ENCODE data around the gene NBAS. TPM values are rescaled to one million over a fixed set of nuclear protein-coding genes. Genes with fewer than 3 reads are reported as not detected.
"Not testable (repeated sequence)": the region's sequence is repeated elsewhere in the genome, so short reads cannot be mapped to it uniquely, and the experiment has no call there.

The NBAS gene
- total RNA-seq, 1 experiment from 2014 or later: 59.9 TPM

DNA sequence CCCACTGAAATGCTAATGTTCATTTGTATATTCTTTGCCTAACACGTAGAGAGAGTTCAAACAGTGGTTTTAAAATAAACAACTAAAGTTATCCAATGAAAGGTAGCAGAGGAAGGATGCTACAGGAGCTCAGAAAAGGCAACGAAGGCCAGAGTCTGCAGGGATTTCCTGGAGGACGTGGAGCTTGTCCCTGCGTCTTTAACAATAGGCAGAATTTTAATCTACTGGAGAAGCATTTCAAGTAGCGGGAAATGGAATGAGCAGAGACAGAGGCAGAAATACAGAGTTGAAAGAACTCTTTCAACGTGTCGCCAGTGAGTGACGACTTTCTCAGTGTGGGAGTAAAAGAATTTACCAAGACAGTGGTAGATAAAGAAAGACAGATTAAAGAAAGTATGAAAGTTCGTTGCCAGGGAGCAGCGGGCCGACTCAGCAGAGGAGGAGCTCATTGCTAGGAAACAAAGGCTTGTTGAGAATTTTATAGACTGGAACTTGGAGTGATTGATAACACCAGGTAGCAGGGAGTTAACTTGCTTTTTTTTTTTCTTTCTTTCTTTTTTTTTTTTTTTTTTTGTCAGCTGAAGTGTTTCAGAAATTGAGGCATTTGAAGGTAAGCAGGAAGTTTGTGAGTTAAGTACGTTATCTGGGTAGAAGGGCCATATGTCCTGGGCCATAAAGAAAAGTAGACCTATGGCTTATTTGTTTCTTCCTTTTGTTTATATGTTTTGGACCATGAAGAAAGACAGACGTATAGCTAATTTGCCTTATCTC lies 625 bp upstream of the NBAS start:
- no peak for DNase-seq (ENCODE audit: extremely low read depth, low read depth)

DNA sequence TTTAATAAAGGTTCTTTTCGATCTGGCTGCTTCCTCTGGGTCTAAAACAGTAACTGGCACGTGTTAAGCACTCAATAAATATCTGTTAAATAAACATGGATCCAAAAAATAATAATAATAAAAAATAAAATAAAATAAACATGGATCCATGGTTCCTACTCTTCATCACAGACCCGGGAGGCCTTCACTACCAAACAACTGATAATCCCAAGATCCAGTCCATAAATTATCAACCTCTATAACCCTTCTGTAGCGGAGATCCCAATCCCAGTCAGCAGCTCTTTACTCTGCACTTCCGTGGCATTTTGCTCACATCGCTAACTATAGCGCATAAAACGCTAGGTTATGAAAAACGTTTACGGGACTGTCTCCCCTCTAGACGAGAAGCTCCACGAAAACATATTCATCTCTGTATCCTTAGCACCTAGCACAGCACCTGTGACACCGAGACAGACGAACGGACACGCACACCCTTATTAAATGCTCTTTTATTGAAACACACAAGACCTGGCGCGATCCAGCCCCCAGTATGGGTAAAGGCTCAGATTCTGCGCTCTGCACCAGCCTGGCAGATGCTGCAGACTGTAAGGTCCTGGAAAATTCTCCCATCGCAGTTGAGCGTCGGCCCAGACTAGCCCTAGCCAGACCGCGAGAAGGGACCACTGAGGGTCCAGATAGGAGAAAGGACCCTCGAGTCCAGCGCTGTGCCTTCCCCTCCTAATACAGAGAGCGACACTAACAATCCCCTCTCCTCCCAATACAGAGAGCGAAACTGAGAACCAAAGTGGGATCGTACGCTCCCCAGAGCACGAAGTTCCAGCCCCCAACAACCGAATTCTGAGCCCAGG lies 770 bp downstream of the NBAS start:
- no peak for DNase-seq (ENCODE audit: extremely low read depth, low read depth)

DNA sequence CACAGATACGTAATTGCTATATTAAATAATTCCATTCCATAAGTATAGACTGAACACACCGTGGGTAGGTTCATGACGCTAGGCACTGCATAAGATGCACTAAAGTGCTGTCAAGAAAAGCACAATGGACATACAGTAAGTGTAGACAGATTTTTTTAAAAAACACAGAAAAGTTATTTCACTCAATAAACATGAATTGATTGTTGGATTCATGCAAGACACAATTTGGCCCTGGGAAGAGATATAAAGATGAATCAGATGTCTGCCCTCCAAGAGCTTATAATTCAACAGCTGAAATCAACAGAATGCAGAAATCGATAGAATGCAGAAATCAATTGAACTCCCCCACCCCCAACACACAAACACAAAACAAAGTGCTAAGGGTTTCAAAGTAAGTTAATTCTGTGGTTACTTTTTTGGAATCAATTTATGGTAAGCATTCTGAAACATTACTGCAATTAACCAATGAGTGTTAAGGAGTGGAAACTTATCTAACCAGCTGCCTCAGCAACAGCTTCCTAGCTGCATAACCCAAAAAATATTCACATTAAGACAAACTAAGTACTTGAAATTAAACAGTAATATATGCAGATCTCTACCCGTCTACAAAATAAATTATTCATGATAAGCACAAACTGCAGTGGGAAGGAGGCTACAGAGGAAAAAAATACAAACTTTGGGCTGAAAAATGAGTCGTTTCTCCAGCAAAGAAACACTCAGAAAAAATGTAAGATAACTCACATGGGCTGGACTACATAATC lies 1.6 kb downstream of the NBAS start:
- no peak for DNase-seq (ENCODE audit: extremely low read depth, low read depth)

DNA sequence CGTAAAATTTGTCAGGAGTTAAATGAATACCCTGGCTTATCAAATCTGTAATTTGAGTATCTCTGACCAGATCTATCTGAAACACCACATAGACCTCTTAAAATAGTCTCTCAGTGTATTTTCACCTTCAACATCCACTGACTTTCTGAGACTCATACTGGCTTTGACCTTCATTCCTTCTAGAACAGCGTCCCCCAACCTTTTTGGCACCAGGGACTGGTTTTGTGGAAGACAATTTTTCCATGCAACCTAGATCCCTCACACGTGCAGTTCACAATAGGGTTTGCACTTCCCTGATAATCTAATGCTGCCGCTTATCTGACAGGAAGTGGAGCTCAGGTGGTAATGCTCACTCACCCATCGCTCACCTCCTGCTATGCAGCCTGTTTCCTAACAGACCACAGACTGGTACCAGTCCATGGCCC lies 3.2 kb downstream of the NBAS start:
- no peak for DNase-seq (ENCODE audit: extremely low read depth, low read depth)

DNA sequence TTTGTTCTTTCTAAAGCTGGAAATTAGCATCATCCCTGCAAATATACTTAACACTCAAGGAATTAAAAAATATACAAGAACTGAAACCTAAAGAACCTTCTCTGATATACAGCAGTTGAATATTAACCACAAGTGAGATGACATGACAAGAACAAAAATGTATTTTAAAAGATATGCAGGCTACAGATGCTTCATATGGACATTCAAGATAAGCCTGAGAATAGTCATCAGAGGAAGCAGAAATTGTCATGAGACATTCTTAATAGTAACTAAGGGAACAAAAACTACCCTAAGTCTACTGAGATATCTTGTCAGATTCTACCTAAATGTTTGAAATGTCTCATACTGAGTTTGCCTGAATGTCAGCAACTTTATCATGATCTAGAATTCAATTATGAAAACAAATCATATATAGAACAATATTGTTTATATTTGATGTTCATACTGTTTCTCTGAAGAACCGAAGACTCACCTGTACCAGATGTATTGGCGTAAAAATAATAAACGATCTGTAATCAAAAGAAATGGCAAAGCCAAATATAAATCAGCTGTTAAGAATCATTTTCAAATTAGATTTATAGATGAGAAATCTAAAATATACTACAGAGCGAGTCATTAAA lies 4.7 kb downstream of the NBAS start:
- DNase-seq (ENCODE audit: extremely low read depth, low read depth): no peak

DNA sequence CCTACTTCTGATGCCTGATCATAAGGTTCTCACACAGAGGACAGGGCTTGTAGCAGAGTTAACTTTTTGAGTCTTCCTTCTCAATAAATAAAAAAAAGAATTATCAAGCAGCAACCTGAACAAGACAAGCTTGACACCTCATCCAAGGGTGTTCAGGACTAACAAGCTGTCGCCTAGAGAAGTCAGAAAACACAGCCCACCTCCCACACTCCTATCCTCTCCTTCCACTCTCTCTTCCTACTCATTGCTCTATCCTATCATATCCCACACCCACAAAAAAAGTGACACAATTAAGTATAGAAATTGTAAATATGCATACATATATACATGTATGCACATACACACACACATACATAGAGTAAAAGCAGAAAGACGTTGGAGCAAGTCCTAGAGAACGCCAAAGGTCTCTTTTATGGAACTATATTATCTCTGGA lies 5.4 kb downstream of the NBAS start:
- no peak for DNase-seq (ENCODE audit: extremely low read depth, low read depth)

DNA sequence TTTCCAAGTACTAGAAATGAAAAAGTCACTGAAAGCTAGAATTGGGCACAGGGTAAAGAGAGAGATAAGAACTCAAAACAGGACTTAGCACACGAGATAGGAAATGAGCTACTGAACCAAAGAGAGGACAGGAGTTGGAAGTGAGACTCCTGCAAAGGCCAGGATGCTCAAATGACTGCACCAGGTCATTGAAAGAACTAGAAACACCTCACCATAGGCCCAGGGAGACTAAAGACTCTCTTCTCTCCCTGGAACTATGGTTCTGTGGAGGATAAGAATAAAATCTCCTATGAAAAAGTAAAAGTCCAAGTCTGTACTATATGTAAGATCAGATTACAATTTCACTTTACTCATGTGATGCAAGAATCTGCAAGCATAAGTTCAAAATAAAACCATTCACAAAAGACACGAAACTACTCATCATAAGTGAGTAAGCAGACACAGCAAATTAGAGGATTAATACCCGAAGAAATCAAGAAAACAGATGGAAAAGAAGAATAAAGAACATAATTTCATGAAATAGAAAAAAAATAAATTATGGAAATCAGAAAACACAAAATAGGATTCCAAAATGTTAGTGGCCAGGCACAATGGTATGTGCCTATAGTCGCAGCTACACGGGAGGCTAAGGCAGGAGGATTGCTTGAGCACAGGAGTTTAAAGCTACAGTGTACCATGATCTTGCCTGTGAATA lies 6.5 kb downstream of the NBAS start:
- no peak for DNase-seq (ENCODE audit: extremely low read depth, low read depth)

DNA sequence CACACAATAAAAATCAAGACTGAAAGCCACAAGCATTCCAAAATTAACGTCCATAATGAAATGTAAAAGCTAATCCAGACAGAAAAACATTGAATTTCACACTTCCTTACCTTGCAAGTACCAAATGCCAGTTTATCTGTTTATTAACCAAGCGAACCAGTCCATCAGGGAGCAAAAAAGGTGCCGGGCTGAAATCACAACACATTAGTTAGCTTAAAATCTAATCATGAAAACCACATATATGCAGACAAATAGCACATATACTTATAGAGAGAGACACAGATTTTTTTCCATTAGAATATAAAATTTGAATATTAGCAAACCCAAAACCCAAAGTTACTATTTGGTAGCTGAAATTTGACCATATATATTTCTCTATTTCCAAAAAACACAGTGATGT lies 7.2 kb downstream of the NBAS start:
- no peak for DNase-seq (ENCODE audit: extremely low read depth, low read depth)

DNA sequence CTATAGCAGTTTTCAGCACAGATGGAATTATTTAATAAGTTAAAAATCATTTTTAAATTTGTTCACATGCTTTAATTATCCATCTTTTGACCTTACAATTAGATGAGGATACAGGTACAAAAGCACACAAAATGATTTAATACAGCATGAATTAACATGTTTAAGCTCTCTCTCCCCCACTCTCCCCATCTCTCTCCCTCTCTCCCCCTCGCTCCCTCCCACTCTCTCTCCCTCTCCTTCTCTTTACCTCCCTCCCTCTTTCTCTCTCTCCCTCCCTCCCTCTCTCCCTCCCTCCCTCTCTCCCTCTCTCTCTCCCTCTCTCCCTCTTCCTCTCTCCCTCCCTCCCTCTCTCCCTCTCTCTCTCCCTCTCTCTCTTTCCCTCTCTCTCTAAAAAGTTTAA lies 7.6 kb downstream of the NBAS start:
- no peak for DNase-seq (ENCODE audit: extremely low read depth, low read depth)

DNA sequence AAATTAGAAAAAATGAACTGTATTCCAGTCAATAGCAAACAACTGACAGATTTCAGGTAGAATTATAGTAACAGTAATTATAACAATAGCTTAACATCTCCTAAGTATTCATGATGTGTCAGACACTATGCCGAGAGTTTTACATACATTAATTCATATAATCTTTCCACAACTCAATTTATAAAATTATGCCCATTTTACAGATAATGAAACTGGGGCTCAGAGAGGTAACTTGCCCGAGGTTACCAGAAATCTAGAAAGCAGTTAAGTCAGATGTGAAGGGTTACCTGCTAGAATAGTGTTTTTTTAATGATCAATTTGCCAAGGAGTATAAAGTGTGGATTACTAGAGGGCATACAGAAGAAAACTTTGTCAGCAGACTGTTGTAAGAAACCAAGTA lies 12.2 kb downstream of the NBAS start:
- DNase-seq (ENCODE audit: extremely low read depth, low read depth): no peak

DNA sequence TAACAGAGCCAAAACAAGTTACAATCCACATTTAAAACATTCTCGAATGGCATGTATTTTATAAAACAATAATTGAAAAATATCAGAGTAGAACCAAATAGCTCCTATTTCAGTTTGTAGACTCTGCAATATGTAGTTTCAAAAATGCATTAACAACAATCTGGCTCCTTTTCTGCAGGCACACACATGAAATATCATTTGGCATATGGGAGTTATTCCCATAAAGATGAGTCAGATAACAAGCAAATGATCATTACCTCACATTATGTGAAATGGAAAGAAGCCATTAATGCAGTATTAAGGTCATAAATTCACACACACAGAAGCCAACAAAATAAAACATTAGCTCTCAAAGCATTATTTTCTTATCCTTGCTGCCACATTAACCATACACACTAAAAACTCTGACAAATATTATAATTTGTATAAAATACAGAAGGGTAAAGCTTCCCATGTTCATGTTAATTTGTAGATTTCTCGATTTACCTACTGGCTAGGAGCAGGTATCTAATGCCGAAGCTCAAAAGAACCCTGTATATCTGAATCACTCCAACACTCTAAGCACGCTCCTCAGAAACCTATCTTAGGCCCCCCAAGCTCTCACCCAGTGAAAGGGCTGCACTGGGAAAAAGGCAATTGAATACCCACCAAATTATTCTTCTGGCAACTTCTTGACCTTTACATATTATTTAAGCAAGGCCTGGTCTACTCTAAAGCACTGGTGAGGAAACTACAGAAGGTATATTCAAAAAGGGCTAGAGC lies 13.8 kb downstream of the NBAS start:
- DNase-seq (ENCODE audit: extremely low read depth, low read depth): no peak

DNA sequence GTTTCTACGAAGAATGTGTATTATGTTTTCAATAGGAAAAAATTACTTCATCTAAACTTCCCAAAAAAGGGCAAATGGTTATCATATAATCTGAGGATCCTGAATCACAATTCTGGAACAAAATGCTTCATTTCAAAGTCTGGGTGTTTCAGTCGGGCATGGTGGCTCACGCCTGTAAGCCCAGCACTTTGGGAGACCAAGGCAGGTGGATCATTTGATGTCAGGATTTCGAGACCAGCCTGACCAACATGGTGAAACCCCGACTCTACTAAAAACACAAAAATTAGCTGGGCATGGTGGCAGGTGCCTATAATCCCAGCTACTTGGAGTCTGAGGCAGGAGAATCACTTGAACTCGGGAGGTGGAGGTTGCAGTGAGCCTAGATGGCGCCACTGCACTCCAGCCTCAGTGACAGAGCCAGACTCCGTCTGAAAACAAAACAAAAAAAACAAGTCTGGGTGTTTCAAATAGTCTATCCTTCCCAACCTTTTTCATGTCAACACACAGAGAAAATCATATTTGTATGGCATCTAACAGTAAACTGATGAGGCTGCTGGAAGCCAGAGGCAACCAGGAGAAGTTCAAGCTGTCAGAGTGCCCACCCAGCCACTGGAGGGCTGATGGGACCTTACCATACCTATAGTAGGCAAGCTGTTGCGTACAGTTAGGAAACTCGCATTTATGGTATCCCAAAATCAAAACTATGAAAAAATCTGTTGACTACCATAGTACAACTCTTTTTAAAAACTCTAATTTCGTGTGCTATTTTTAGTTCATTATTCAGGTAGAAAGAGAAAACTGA lies 14.6 kb downstream of the NBAS start:
- no peak for DNase-seq (ENCODE audit: extremely low read depth, low read depth)

DNA sequence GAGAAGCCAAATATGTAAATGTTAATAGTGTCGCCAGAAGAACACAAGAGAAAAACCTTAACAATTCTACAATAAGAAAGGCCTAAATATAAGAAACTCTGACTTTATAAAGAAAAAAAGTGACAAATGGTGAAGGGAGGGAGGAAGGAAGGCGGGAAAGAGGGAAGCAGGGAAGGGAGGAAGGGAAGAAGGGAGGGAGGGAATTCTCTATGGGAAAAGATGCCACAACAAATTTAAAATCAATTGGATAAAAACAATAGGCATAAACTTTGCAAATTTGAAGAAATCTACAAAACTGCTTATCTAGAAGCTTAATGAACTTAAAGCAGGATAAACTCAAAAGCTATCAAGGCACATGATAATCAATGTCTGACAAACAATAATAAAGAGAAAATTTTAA lies 16.9 kb downstream of the NBAS start:
- DNase-seq (ENCODE audit: extremely low read depth, low read depth): no peak

DNA sequence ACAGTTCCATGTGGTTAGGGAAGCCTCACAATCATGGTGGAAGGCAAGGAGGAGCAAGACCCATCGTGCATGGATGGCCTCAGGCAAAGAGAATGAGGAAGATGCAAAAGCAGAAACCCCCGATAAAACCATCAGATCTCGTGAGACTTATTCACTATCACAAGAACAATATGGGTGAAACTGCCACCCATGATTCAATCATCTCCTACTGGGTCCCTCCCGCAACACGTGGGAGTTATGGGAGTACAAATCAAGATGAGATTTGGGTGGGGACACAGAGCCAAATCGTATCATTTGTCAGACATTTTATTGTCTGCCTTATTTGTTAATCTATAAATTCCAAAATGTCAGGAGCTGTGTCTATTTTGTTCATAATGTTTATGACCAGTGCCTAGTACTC lies 17.6 kb downstream of the NBAS start:
- DNase-seq (ENCODE audit: extremely low read depth, low read depth): no peak

DNA sequence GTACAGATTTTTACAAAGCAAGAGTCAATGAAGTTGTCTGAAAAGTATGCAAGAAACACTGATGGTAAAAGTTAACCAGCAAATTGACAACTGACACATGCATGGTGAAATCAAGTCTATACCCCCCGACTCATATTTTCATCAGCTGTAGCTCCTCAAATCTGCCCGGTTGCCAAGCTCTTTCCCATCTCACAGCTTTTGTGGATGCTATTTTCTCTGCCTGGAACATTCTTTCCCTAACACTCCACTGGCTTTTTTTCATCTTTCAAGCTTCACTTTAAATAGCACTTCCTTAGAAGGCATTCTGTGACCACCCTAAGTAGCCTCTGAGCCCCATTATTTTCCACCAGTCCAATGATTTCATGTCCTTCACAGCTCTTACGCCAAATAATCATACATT lies 18.1 kb downstream of the NBAS start:
- DNase-seq (ENCODE audit: extremely low read depth, low read depth): no peak

DNA sequence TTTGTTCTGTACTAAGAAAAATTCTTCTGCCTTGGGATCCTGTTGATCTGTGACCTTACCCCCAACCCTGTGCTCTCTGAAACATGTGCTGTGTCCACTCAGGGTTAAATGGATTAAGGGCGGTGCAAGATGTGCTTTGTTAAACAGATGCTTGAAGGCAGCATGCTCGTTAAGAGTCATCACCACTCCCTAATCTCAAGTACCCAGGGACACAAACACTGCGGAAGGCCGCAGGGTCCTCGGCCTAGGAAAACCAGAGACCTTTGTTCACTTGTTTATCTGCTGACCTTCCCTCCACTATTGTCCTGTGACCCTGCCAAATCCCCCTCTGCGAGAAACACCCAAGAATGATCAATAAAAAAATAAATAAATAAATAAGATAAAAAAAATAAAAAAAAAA lies 18.9 kb downstream of the NBAS start:
- DNase-seq (ENCODE audit: extremely low read depth, low read depth): not testable (repeated sequence)

DNA sequence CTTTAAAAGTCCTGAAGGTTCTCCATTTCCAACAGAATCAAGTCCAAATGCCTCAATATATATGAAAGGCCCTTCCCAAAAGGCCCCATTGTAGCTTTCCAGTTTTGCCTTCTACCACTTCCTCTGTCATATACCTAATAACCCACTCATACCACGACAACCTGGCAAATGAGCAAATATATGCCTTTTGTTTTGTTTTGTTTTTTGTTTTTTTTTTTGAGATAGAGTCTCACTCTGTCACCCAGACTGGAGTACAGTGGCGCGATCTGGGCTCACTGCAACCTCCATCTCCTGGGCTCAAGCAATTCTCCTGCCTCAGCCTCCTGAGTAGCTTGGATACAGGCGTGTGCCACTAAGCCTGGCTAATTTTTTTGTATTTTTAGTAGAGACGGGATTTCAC lies 20.6 kb downstream of the NBAS start:
- not testable (repeated sequence) for DNase-seq (ENCODE audit: extremely low read depth, low read depth)

DNA sequence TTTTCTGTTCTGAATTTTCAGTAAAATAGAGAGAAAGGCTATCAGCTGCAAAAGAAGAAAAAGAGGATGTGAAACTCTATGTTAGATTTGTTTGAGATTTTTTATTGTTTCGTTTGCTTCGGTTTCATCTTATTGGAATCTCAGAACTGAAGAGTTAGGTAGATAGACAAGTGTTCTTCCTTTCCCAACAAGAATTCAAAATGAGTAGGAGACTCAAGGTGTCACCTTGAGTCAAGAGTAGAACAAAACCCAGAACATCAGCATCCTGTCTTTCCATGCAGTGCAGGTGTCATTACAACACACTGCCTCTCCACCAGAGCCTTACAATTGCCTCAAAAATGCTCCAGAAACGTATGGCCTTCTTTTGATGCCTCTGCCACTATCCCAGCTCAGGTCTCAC lies 21.1 kb downstream of the NBAS start:
- DNase-seq (ENCODE audit: extremely low read depth, low read depth): no peak

DNA sequence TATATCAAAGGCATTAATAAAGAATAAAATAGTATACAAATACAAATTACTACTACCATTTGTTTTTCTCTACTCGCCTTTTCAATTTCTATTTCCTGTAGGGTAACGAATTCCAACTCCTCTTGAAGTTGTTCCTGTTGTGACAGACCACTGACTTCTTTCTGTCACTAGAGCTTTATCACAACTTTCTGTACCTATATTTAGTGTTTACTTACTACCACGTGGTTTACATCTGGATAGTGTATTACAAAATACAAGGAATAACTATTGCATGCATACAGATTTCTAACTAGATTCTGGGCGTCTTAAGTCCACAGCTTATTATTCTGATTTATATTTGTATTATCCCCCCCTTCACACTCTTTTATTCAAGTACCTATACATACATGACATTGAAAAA lies 22.3 kb downstream of the NBAS start:
- no peak for DNase-seq (ENCODE audit: extremely low read depth, low read depth)

All from NCI-H460 (cell line).